NCI-H128 (cell line): Measurements from ENCODE around the gene SEC61G.

Experiments
- DNase-seq: peaks from one replicate; lab custom pipeline; 2025; ENCODE audit not compliant: unreplicated experiment; lab: John Stamatoyannopoulos, UW

SEC61G gene

DNA sequence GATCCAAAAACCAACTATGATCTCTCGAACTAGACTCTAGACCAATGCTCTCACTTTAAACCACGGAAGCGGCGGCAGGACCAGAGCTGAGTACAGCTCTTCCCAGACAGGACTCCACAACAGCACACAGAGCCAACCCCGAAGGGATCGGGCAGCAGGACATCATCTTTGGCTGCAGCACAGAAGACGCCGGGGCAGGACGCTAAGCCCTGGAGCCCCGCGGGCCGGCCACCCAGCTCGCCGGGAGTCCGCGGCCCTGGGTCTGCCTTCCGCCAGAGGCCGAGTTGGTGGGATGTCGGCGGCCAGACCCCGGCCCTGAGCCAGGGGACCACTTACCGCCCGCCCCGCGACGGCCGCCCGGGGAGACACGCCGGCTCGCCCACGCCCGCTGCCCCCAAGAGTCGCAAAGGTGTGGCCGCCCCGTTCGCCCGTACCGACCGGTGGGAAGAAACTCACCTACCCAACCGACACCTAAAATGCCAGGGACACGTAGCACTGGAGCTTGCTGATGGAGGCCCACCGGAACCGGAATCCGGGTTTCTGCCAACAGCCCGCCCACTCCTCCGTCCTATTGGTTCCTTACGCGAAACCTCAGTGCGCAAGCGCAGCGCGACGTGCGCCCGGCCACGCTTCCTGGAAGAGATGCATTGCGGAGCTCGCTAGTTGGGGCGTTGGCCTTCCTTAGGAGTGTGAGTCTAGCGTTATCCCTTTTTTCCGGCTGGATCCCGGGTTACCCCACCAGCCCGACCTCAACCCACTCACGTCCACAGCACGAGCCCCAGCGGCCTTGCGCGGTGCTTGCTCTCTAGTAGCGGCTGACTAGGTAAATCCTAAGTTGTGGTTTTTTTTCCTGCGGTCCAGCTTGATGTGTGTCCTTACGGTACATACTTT, at the start of gene SEC61G:
TSS of gene SEC61G (minus strand) at position 510 of the 891 bp plus-strand sequence. CDS start 1,623 bp downstream, outside the sequence.
- DNase-seq: peak; percentile 94

DNA sequence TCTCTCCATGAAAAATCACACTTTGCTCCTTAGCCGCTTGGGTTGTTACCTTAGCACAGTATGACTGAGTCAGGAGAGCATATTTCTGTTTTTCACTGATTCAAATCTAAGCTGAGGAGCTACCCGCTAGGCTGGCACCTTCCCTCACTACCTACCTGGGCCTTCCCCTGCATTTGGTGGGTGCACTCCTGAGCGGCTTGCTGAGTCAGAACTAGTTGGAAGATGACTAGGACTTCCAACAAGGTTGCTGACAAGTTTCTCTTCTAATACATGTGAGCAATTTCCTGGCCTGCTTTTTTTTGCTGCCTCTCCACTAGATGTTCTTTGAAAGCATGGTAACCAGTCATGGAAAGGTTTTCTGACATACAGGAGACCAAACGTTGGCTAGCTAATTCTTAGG, 43.8 kb upstream of the SEC61G start:
- no peak for DNase-seq

DNA sequence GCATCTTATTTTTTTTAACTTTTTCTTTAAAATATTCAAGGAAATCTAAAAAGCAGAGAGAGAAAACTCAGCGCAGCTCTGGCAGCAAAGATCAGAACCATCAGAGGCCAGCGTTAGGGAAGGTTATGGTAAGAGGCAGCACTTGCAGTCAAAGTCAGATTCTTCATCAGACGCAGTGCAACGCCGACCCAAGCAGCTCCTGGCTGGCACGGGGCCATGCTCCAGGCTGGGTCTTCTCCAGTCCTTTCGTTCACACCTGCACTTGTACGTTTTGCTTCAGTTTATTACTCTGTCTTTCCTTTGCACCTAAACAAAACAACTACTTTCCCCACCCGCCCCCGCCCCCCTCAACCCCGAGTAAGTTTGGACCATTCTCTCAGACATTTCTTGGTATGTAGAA, 43.1 kb upstream of the SEC61G start:
- no peak for DNase-seq

DNA sequence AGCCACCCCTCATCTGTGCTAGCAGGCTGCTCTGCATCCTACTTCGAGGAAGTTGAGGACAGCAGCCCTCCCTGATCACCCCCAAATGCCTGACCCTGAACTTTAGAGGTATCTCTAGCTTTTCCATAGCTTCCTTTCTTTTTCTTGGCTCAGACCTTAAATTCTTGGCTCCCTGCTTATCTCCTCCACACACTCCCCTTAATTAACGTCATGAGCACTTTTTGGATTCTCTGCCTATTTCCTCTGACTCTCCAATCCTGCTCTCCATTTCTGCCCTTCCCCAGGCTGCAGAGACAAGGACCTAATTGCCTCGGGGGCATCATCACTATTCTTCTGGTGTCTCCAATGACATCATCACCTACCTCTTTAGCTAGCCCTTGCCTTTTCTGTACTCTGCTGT, 40.8 kb upstream of the SEC61G start:
- DNase-seq: no peak

DNA sequence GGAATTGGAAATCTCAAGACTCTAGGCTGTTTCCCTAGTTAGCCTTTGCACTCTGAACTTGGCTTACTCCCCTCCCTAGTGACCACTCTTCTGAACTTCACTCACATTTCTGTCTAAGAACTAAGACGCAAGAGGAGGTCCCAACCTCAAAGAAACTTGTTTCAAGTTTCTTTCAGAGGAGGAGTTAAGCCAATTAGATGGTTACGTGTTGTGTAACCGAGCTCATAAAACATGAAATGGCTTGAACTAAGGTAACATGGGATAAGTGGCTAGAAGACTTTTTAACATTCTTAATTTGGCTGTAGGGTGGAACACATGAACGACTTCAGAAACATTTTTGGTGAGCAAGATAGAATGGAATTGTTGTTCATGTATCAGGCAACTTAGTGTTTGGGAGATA, 39.5 kb upstream of the SEC61G start:
- no peak for DNase-seq

DNA sequence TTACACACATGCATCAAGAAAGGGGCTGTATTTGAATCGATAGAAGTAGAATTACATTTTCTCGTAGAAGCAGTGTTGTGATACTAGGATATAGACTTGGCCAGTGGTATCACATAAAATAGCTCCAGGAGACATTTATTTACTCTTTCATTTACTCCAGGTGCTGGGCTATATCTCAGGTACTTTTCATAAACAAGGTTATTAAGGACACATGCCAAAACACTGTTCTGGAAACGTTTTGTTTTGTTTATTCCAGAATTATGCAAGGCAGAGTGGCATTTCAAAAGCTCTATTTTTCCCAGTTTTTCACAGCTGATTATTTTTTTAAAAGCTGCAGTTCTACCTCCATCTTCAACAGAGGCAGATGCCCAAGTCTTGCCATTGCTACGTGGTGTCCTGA, 37.8 kb upstream of the SEC61G start:
- no peak for DNase-seq

DNA sequence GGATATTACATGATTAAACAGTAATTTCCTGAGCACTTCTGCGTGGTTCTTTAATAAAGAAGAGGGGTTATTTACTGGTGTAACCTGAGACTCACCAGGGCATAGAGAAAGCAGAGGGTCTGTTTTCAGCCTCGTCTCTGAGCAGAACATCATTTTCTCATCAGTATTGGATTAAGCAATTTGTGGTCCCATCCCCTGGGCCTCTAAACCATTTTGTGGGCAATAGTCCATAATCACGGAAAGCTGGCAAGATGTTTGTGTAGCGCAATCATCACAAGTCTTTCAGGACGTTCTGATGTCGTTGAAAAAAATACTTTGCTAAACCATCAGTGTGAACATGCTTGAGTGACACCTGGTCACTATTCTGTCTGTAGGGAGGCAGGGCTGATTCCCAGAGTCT, 37.1 kb upstream of the SEC61G start:
- no peak for DNase-seq

DNA sequence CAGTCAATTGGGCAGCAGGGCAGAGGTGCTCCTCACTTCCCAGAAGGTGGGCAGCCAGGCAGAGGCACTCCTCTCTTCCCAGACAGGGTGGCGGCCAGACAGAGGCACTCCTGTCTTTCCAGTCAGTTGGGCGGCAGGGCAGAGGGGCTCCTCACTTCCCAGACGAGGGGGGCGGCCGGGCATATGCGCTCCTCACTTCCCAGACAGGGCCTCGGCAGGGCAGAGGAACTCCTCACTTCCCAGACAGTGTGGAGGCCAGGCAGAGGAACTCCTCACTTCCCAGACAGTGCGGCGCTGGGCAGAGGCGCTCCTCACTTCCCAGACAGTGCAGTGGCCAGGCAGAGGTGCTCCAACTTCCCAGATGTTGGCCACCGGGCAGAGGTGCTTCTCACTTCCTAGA, 33.4 kb upstream of the SEC61G start:
- no peak for DNase-seq

DNA sequence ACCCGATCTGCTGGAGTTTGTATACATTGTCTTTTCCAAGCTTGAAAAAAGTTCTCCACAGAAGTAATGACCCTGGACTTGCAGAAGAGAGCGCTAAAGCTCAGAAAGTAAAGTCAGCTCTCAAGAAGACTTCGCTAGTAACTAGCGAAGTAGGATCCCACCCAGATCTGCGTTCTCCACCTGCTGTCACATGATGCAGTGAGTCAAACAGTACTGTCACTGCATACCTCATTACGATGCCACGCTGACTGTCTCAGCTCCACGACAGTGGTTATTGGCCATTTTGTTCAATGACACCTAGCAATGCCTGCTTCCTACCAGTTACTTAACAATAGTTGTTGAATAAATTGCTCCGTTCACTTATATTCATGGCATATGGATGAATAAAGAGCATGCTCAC, 29.7 kb upstream of the SEC61G start:
- DNase-seq: peak; percentile 44

DNA sequence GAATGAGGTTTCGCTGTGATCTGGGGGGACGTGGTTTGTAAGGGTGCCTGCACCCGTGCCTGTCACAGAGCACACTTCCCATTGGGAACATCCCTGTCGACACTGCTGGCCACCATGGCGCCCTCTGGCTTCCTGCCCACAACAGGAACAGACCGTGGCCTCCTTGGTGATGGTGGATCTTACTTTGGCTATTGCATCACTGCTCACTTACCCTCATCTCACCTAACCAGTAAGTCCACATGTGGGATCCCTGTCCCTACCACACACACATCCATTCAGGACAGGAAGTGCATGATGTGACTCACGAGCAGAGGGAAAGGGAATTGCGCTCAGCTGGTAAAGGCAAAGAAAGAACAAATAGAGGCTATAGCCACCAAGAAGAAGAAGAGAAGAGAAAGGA, 26.2 kb upstream of the SEC61G start:
- DNase-seq: no peak

DNA sequence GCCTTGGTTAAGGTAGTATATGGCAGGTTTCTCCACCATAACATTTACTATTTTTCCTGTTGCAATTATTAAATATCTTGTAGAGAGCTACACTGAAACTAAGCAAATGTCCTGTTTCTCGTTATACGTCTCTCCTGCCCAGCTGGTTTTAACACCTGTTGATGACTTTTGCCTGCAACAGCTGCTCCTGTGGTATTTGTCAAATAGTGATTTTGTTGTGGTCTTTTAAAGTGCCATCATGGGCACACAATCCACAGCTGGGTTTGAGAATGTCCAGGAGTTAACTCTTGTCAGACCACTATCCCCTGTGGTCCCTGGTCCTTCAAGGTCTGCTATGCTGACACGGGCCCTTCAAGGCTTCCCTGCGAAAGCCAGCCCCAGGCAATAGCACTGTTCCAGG, 24.9 kb upstream of the SEC61G start:
- DNase-seq: no peak

DNA sequence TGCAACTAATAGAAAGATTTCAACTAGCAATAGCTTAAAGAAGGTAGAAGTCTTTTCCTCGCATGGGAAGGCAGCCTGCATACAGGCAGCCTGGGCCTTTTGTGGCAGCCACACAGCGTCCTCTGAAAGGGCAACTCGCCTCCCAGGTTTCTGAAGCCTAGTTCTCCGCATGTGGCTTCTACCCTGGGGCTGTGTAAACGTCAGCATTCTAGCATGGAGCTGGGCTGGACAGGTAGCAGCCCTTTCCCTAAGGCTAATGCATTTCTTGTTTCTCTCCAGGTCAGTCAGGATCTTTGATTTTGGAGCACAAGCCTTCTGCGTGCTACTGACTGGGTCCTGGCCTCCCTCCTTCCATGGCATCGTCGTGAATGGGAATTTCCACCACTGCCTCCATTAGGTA, 23.8 kb upstream of the SEC61G start:
- DNase-seq: no peak

DNA sequence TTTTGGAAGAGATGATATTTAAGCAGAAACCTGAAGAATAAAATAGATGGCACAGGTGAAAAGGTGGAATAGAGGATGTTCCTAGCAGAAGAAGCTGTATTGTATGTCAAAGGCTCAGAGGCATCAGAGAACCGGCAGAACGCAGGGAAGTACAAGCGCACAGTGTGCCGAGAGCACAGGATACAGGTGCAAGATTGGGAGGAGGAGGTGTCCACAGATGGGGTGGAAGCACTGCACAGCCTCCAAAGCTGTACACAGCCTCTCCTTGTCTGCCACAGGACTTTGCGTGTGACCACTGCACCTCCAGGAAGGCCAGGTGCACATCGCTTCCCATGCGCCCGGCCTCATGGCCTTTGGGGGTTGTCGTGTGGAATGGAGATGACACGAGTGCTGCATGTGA, 23.3 kb upstream of the SEC61G start:
- no peak for DNase-seq

DNA sequence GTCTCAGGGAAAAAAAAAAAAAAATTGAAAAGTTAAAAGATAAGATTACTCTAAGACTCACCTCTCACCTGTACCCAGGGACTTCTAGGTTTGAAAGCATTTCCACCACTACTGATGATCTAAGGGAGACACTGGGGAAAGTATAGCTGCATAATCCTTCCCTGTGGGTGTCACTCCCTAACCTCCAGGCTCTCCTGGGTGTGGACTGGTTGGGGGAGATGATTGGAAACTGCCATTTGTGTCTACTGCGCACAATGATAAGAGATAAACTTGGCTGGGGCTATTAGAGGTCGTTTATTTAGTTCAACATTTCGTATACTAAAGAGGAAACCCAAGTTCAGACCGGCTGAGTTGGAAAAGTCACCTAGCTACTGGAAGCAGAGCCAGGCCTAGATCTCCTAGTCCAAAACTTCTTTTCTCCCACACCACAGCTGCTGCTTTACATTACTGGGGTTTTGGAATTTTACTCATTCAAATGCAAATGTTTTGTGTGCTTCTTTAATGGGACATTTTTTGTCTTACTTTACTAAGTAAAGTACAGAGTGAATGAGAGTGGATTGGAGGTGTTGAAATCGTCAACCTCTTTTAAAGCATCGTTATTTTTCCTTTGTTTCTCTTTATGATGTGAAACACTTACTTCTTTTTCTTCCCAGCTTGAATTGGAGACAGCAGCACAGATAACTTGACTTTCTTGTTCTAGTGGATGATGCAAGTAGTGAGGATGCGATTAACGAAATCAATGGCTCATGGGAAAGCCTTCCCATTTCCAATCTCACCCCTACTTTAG, 22.3 kb upstream of the SEC61G start:
- DNase-seq: no peak

DNA sequence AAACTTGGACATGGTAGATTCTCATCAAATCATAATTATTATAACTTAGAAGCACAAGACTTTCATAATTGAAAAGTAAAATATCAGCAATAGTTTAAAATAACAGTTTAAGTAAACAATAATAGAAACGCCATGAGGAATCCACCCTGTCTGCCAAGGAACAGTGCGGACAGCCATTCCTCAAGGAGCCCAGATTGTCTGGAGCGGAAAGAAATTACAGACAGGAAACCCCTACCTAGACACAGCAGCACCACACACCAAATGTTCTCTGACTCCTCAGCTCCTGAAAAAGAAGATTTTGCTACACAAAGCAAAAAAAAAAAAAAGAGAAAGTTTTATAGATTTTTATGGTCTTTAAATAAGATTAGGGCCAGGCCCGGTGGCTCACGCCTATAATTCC, 21.5 kb upstream of the SEC61G start:
- DNase-seq: no peak

DNA sequence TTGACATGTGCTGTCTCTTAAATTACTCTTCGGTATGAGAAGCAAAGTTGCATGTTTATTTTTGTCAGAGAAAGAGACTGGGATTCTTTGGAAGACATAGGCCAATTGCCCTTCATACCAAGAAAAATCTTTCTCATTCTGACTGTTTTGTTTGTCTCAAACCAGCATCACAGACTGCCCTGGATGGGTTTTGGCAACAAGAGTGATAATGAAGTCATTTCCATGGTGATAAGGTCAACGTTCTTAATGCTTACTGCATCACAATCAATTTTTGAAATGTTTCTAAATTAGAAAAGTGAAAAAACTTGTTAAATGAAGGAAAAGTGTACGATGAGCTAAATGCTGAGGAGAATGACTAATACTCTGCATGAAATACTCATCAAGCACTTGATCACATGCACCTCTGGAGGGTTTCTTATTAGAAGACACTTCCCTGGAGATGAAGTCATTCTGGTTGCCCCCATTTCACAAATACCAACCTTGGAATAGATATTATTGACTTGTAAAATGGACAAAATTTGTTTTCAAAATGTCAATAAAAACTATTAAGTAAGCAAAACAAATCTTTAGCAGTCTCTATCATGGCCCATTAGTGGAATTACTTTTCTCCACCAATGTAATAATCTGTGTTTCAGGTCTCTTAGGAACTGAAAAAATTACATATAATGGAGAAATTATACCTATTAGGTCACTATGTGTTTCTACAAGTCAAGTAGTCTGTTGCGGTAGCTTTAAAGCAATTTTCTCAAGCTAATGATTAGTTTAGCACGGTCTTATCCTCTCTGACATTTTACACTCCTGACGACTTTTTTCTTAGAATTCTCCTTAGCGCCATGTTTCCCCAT, 19.9 kb upstream of the SEC61G start:
- no peak for DNase-seq

DNA sequence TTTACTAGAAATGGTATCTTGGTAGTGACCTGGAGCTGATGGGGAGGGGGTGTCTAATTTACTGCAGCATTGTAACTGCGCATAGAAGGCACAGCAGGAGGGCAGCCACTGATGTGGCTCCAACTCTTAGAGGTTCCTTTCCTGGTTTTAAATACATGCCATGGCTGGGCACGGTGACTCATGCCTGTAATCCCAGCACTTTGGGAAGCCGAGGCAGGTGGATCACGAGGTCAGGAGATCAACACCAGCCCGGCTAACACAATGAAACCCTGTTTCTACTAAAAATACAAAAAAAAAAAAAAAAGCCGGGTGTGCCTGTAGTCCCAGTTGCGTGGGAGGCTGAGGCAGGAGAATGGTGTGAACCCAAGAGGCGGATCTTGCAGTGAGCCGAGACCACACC, 19.2 kb upstream of the SEC61G start:
- DNase-seq: no peak

DNA sequence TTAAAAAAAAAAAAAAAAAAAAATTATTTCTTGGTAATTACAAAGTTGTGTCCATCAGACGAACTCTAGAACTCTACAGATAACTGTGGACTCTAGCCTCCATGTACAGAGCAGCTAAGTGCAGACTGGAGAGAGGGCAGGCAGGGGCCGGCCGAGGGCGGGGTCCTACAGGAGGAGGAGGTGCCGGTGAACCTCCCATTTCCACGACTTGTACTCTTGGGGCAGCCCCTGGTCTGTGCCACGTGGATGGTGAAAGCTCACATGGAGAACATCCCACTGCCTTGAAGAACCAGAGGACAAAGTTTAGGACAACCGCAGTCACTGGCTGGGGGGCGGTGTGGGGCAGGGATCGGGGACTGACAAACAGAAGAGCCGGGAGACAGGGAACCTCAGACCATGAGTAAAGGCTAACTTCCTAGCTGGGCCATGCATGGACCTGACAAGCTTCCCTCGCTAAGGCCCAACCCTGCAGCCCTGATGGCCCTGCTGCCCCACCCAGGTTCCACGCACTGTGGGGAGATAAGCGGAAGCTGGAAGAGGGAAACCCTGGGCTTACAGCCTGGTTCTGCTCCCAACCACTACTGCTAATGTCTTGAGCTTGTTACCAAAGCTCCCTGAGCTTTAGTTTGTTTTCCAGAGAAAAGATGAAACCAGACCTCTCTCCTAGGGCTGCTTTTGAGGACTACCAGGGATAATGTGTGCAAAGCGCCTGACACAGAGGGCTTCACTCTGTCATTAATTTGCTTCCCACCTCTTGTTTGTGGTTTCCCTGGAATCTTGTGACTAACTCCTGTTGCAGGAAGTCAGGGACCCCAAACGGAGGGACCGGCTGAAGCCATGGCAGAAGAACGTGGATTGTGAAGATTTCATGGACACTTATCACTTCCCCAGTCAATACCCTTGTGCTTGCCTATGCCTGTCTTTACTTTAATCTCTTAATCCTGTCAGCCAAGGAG, 16.1 kb upstream of the SEC61G start:
- DNase-seq: no peak

DNA sequence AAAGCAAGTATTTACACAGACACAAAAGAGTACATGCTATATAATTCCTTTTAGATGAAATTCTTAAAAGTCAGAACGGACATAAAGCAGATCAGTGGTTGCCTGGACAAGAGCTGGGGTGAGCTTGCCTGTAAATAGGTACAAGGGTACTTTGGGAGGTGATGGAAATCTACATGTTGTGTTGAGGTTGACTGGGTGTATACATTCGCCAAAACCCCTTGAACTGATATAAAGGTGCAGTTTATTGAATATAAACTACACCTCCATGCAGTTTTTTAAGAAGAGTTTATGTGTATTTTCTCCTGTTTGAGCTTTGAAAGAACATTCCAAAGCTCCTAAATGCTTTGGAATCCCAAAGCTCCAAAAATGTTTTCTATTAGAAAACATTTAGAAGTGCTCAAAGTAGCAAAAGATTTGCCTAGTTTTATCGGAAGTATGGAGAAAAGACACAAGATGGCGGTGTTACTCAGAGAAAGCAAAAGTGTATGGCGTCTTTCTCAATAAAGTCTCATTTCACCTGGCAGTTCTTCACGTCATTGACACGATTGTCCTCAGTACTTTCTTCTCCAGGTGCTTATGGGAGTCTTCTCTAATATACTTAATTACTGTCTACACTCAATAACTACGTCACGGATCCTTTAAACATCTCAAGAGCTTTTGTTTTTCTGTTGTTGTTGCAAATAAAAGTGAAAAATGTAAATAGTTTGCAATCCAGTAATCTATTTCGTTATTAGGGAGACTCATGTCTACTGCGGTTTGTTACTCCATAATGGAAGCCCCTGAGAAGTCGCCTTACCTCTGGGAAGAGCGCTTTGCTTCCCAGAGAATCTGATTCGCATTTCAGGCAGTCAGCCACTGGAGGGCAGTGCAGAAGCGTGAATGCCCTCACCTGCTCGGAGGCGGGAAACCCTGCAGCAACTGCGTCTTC, 14.7 kb upstream of the SEC61G start:
- peak; percentile 59 for DNase-seq
